ENCODE measurements around the gene ASTN2.

Gene ASTN2

DNA sequence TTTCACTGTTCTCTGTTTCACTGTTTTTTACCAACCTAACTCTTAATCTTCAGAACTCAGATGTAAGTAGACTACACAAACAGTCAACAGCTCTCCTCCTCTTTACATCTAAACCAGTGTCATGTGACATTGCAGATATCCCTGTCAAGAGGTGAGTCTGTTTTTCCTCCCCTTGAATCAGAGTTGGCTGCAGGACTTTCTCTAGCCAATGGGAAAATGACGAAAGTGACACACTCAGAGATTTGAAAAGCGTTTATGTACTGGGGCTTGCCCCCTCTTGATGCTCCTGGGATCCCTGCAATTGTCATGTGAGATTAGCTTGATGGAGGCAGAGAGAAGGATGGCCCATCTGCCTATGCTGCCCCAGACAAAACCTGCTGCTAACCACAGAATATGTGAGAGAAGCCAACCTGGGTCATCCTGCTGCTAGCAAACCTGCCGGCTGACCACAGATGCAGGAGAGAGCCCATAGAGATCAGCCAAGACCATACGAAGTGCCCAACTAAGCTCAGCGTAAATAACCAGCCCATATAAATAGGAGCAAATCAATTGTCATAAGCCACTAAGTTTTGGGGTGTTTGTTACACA lies 111.1 kb downstream of the ASTN2 start:
- no peak for DNase-seq (ENCODE audit: low spot score)

DNA sequence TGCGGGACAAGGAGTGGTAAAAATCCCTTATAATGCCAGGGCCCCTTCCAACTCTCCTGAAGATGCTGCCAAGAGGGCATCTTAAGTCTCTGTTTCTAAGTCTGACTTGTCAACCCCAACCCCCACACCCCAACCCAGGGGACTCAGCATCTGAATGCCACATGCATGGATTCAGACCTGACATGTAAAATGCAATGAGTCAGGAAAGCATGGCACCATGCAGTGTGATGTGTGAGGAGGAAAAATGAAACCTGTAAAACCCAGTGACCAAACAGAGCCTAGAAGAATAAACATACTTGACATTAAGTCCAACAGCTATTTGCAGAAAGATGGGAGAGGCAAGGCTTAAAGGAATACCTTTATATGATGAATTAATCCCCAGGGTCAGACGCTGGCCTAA lies 112.4 kb downstream of the ASTN2 start:
- DNase-seq (ENCODE audit: low spot score), result no peak

DNA sequence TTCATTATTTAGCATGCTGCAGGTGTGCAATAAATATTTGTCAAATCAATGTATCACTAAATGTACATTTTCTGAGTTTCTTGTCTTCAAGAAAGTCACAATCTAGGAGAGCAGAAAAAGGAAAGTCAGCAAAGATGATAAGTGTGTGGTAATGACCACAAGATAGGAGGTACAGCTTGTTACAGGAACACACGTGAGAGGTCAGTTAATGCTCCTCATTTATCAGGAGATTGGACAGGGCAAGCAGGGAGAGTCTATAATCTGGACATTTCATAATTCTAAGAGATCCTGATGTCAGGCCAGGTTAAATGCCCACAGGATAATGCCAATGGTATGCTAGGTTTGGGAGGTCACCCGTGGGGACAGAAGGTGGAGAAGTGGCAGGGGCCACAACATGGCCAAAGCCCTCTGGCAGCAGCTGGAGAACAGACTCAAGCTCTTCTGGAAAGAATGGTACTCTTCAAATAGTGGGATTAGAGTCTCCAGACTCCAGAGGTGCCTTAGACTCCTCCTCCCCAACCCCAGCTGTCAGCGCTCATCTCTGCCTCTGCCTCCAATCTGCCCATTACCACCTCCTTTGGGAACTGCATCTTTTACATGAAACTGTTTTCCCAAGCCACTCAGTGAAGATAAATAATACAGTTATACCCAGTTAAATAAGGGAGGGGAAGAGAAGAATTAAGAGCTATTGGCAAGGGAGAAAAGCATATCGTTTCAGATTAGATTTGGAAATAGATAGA lies 114.3 kb downstream of the ASTN2 start:
- no peak for DNase-seq (ENCODE audit: low spot score)

DNA sequence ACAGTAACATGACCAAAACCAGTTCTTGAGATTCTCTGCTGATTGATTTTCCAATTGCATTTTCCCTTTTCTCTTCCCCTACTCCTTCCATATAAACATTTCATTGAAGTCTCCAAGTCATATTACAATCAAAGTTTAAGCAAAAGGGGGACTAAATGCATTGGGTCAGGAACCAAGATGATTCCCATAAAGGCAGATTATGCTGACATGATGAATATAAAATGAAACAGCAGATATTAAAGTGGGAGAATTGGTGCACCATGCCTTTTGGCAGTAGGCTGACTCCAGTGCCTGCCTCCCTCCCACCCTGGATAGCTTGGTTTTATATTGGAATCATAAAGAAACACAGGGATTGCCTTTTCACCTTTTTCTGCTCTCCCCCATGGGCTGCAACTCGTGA lies 118.4 kb downstream of the ASTN2 start:
- no peak for DNase-seq (ENCODE audit: low spot score)

DNA sequence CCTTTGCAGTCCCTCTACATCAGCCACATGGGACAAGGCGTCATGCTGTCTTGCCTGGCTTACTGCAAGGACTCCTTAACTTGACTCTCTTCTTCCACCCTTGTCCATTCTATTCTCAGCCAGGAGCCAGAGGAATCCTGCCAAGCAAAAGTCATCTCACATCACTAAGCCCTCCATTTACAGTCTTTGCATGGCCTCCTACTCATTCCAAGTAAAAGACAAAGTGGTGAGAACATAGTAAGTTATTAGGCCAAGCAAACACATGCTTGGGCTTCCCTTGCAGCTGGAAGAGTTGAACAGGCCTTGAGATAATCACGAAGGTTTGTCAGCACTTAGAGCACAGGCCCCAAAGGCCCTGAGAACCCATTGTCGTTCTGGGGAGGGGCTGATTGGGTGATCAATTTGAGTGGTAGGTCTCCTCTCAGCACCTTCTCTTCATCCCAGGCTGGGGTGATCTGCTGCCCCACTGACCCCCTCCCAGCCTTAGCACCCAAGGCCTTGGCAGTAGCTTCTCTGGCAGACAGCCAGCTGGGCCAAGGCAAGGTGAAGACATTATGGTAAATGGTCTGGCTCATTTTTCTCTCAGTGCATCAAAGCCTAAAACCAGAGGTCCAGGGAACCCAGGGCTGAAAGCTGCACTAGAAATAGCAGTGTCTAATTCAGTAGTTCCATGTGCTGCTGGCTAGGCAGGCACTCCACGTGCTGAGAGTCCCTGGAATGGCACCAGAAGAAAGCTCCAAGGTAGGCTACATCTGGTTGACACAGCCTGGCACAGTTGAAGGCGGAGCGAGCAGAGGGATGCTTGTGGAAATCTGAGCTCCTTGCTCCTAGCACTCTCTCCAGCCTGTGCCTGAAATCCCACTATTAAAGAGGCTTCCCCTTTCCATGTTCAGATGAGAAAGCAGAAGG lies 121.4 kb downstream of the ASTN2 start:
- no peak for DNase-seq (ENCODE audit: low spot score)

DNA sequence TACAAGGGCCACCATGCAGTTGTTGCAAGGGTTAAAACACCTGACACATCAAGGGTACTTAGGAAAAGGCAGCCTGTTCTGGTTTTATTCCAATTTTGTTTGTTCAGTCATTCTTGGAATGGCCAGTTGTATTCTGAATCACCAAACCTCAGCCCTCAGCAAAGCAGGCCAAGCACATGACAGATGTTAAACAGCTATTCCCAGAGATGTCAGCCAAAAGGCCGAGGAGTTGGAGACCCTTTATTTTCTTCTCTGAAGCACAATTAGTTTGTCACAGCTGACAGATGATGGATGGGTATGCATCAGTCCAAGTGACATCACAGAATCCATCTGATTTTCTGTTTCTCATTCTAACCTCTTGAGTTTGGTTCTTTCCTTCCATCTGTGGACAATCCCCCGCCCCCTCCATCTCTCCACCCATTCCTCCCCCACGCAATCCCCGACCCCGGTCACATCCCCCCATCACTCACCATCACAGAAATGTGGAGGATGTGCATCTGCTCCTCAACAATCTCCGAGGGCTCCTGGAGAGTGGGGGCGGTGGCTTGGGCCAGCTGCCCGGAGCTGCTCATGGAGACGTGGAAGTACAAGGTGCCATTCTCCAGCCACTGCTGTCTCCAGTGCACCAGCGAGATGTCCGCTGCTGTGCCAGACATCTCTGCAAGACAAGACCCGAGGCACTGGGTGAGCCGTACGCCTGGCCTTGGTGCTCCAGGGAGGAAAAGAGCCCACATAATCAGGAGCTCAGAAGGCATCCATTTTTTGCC lies 123.8 kb downstream of the ASTN2 start:
- no peak for DNase-seq (ENCODE audit: low spot score)

DNA sequence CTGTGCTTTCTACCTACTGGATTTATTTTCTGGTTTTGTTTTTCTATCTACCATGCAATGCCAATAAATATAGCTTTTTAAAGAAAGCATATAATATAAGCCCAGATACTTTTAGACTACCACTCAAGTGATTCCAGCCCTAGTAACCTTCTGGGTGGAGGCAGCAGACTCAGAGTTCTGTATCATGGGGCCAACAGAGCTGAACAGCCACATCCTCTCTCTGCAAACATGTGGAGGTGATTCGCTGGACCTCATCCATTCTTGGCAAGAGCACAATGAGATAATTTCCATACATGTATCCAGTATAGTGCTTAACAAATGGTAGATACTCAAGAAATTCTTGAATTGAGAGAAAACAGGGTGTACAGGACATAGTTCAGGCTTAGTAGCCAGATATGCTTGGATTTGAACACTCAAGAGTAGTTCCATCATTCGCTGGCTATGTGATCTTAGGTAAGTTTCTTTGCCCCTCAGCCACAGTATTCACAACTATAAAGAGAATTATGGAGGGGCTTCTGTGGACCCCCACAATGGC lies 124.5 kb downstream of the ASTN2 start:
- DNase-seq (ENCODE audit: low spot score), result no peak

DNA sequence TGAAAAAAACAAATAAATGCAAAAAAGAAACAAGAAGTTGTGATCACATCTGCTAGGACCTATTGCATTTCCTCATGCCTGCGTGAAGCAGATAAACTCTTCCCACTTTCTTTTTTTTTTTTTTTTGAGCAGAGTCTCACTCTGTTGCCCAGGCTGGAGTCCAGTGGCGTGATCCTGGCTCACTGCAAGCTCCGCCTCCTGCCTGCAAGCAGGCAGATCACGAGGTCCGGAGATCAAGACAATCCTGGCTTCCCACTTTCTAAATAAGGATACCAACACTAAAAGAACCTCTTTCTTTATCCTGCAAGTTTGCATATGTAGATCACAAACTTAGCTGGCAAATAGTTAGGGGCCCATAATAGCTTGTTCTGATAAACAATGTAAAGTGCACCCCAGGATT lies 128.6 kb downstream of the ASTN2 start:
- DNase-seq (ENCODE audit: low spot score), result no peak

DNA sequence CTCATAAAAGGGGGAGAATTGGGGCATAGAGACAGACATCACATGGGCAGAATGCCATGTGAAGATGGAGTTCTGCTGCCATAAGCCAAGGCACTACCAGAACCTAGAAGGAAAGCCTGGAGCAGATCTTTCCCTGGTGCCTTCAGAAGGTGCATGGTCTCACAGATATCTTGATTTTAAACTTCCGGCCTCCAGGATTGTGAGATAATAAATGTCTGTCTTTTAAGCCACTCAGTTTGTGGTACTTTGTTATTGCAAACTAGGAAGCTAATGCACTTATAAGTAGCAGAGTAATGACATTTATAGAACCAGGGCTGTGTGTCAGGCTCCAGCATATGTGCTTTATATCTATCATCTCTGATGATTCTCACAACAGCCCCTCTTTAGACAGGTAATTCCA lies 130.4 kb downstream of the ASTN2 start:
- DNase-seq (ENCODE audit: low spot score), result no peak

DNA sequence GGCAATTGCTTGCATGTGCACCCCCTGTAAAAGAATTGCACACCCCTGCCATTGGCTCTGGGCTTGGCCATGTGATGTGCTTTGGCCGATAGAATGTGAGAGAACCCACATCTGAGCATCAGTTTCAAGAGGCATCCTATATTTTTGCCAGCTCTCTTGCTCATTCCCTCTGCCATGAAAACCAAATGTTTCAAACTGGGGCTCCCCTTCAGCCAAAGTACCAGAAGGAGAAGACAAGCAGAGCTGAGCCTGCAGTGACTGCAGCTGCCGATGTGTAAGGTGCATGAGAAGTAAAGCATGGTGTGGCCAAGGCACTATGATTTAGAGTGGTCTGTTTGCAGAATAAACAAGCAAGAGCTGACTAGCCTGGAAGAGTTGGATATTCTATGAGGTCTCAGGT lies 132.3 kb downstream of the ASTN2 start:
- no peak for DNase-seq (ENCODE audit: low spot score)

DNA sequence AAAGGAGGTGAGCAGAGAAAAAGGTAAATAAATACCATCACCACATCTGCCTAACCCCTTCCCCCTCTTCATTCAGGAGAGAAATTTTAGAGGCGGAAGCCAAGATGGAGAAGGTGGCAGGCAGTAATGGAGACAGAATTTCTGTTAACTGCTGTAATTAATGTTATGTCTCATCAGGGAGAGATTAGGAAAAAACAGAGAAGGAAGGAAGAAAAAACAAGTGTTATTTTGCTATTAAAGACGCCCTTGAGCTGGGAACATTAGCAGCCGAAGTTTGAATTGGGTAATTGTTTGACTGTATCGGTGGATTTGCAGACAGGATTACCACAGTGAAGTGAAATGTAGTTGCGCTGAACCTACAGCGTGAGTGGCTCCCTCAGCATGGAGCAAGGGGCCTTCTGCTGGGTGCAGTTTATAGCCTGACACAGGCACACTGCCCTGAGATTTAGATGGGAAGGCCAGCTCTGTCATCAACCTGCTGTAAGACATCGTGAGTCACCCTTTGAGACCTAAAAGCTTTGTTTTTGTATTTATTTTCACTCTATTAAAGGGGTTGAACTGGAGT lies 136.3 kb downstream of the ASTN2 start:
- DNase-seq (ENCODE audit: low spot score), result no peak

DNA sequence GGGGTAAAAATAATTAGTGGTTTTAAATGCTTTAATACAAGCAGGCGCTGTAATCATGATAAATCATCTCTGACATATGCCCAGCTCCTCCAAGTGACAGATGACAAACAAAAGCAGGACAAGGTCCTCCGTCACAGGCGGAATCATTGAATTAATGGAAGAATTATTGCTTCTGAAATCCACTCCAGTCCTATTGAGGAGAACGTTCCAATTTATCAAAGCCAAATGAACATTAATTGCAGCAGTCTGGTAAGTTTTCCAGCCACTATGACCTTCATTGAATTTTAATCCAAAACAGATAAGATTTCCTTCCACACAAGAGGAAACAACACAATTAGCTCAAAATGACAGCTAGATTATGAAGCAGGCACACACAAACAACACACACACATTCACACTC lies 136.8 kb downstream of the ASTN2 start:
- DNase-seq (ENCODE audit: low spot score), result no peak

DNA sequence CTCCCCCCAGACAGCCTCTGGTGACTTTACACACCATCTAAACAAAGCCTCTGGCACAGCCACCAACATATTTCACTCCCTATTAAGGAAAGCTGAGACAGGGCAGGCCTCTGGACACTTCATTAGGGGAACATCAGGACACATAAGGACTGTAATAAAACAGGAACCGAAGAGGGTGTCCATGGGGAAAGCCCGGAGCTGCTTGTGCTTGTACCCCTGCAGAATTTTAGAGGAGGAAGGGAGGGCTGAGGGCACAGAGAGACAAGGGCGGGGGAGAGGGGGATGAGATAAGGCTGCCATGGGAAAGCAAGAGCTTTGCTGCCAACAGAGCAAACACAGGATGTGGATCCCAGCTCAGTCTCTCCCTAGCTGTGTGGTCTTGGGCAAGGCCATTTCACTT lies 138.4 kb downstream of the ASTN2 start:
- DNase-seq (ENCODE audit: low spot score), result no peak

DNA sequence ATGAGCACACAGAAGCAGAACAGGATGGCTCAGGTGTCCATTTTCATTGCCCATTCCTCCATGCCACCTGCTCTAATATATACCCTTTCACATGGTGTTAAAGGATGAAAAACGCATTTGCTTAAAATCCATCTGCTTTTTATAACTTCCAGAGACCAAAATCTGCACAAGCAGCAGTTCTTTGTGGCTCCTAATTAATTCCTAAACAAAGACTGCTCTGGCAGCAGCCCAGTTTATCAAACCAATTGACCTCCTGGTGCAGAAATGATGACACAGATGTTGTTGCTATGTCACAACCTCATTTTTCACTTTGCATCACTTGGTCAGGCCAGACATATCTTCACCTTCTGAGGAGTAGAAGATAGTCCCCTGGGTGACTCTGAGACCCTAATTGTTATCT lies 141.2 kb downstream of the ASTN2 start:
- DNase-seq (ENCODE audit: low spot score), result no peak

DNA sequence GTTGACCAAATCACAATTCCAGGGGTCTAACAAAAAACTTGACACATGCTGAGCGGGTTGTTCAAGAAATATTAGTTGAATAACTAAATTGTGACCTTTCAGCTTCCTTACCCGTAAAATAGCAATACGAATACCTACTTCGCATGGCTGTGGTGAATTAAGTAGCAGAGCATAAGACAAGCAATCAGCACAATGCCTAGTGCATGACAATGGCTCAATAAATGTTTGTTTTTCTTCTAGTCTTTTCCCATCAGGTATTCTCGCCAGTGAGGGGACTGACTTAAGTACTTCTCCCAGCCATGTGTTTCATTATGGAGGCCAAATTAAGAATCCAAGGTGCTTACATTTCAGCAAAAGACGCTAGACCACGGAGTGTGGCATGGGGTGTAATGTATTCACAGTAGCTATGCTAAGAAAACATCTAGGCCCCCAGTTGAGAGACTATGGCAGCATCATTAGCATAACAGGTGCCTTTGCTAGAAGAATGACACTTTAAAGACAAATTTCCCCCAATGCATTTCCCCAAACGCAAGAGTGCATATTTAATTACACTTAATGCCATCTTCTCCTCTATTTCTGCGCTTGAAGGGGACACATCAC lies 145.9 kb downstream of the ASTN2 start:
- DNase-seq (ENCODE audit: low spot score), result no peak

DNA sequence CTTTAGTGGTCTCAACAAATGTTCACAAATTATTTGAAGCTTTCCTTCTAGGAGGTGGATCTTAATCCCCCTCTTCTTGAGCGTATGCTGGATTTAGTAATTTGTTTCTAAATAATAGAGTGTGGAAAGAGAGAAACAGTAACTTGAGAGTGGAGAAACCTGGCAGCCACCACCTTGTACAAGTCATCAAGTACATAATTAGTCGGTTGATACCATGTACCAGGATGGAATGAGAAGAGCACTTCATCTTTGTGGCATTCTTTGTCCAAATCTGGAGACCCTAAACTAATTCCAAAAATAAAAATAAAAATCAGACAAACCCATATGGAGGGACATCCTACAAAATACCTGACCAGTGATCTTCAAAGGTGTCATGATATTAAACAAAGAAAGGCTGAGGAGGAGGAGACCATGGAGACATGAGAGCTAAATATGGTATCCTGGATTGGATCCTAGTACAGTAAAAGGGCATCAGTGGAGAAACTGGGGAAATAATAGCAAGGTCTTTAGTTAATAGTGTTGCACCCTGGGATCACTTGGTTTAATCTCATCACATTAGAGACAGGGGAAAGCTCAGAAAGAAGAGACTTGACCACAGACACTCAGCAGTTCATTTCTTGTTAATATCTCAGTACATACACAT lies 147.9 kb downstream of the ASTN2 start:
- no peak for DNase-seq (ENCODE audit: low spot score)

DNA sequence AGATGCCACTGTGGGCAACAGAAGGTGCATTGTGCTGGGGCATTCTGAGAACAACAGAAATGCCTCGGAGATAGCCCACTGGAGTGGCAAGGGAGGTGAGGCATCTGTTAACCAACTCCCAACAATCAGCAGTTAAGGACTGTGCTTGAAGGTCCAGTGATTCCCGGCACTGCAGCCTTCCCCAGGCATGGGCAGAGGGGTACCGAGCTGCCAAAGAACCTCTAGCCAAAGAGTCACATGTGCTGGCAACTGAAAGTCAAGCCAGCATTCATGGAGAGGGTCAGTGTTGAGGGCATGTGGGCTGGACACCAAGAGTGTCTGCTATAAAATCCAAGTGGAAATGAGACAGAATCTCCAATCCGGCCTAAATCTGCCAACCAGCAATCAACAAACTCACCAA lies 149.6 kb downstream of the ASTN2 start:
- DNase-seq (ENCODE audit: low spot score), result no peak

DNA sequence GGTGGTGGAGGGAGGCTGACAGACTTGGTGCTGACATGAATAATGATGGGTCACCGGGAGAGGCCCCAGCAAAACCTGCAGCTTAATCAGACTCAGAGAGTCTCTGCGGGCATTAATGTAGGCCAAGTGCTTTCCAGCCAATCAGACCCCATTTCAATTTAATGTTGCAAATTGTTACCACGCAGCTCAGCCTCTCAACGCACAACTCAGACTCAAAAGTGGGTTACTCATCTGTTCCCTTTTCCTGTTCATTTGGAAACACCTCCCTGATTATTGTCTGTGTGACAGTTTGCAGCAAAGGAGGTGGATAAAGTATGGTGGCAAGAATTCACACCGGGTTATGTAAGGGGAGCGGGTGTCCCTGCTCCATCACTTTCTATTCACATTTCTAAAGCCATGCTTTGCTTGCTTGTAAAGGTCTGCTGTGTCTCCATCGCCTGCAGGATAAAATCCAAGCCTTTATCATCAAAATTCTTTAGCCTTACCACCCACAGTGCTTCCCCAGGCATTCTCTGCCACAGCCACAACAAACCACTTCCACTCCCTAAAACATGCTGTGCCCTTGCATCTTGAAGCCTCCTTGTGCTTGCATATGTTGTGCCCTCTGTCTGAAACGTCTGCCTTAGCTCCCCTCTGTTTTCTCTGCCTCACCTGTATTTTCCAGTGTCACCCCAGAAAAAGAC lies 156.5 kb downstream of the ASTN2 start:
- no peak for DNase-seq (ENCODE audit: low spot score)

DNA sequence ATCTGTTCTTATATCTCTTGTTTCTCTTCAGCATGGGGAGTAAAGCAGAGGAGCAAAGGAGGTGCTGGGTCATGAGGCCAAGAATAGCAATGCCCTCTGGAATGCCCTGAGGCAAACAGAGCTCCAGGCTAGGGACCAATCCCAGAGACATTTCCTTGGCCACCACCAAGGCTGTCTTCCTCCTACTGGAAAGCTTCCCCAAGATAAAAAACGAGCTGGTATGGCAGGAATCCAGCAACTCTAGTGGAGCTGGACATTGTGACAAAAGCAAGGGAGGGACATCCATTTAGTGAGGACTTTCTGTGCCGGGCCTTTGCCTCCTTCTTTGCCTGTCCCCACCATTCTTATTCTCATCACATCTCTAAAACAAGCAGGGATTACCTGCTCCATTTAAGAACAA lies 161.6 kb downstream of the ASTN2 start:
- no peak for DNase-seq (ENCODE audit: low spot score)

DNA sequence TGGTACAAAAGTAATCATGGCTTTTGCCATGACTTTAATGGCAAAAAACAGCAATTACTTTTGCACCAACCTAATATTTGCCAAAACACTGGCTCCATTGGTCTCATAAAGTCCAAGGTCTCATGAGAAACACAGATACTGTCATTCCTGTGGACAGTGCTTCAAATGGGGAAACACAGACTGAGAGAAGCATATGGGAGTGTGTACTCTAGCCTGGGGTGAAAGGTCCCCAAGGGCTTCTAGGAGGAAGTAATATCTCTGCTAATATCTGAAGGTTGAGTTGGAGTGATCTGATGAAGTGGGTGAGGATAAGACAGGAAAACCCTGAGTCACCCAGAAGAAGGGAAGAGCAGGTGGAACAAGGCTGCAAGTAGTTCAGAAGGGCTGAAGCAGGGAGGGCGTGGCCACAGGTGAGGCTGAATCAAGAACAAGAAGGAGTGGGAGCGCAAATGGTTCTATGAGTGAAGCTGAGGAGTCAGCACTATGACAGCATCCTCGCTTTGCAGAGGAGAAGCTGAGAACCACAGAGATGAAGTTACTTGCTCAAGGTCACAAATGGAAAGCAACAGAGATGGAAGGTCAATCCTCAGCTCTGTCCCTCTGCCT lies 164.1 kb downstream of the ASTN2 start:
- no peak for DNase-seq (ENCODE audit: low spot score)
